ENCODE data around the gene HMGN4.

The HMGN4 gene

DNA sequence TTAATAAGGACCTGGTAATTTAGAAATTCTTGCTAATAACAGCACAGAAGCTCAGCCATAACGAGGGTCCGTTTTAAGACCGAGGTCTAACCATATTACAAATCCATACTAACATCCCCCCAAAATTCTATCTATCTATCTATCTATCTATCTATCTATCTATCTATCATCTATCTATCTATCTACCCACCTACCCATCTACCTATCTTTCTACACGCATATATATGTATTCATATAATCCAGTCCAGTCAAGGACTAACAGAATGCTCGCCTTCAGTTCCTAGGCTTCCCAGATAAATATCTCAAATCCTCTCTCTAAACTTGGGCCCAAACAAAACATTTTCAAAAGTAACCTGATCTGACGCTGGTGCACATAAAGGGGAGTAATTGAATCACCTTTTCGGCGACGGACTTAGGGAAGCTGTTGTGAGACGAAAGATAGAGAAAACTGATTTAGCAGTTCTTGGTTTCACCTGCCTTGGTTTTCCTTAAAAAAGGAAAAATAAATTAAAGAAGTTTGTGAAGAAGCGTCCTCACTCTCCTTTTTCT, 14.5 kb downstream of the HMGN4 start:
- DNase-seq: no peak

DNA sequence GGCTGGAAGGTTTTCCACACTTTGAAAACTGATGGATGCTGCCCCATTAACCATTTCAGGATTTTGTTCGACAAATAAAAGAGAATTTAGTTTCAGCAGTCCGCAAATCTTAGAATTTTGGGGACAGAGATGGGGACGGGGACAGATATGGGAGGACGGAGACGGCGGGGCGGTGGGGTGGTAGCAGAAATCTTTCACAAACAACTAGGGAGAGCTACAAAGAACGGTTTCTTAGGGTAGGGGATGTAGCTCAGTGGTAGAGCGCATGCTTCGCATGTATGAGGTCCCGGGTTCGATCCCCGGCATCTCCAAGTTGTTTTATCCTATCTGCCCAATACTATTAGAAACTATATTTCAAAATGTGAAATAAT, 15.1 kb downstream of the HMGN4 start:
- DNase-seq: peak; percentile 74

DNA sequence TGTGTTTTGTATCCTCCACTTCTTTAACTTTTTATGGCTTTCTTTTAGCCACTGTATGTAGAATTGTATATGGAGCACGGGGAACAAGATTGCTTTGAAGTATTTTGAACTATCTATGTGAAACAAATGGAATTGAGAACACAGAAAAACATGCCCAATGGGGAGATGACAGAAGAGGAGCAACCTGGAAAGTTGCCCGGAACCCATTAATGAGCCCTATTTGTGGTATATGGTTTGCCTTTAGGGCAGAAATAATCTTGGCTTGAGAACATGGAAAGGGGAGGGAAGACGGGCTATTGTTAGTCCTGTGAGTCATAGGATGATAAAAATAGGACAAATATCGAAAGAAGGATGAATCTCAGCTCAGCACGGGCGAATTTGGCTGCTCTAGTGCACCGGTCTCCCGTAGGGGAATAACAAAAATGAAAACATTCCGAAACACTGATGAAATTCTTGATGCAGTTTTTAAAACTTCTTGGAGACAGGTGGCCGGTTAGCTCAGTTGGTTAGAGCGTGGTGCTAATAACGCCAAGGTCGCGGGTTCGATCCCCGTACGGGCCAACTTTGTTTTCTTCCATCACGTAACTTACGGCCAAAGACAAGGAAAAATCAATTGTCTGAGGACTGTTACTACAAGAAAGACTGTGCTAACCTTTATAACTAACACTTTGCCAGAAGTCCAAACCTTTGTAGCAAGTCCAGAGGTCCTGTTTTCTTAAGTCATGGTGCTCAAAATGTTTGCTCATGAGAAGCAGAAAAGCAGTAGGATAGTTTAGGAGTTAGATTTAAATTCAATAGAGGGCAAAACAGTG, 15.7 kb downstream of the HMGN4 start:
- DNase-seq: peak; percentile 93

DNA sequence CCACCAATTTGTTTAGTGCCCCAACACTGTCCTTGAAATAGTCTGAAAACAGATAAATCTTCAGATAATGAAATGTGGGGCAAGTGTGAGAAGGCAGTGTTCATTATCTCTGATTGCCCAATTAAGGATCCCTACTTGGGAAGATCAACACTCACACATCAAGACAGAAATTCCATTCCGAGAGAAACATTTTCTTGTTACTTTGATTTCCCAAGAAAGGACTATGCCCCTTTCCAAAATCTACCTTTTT, 16.2 kb downstream of the HMGN4 start:
- DNase-seq: no peak

DNA sequence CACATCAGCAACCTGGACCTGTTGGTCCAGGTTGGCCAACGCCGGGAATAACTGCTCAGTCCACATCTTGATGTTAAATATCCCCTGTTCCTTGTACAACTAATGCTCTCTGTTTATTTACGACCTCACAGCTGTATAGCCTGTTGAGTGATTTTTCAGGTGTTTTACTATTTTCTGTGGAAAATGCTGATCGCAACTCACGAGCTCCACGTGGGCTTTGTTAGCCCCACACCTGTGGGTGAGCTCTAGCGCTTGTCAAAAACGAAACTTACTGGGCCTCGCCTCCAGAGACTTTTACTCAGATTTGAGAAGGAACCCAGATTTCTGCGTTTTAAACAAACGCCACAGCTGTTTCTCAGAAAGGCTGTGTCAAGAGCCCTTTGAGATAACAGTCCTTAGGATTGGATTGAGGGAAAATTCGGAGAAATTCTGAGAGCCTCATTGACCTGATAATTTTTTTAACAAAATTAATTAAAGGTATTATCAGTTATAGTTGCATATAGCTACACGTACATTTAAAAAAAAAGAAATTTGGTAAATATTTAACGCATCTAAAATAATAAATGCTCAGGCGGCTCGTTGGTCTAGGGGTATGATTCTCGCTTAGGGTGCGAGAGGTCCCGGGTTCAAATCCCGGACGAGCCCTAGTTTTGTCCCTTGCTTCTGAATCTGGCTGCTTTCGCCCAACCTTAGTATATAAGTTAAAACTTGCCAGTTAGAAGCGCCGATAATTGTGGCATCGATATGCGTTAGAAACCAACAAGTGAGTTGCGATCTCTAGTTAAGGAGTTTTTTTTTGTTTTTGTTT, 16.7 kb downstream of the HMGN4 start:
- peak; percentile 80 for DNase-seq

DNA sequence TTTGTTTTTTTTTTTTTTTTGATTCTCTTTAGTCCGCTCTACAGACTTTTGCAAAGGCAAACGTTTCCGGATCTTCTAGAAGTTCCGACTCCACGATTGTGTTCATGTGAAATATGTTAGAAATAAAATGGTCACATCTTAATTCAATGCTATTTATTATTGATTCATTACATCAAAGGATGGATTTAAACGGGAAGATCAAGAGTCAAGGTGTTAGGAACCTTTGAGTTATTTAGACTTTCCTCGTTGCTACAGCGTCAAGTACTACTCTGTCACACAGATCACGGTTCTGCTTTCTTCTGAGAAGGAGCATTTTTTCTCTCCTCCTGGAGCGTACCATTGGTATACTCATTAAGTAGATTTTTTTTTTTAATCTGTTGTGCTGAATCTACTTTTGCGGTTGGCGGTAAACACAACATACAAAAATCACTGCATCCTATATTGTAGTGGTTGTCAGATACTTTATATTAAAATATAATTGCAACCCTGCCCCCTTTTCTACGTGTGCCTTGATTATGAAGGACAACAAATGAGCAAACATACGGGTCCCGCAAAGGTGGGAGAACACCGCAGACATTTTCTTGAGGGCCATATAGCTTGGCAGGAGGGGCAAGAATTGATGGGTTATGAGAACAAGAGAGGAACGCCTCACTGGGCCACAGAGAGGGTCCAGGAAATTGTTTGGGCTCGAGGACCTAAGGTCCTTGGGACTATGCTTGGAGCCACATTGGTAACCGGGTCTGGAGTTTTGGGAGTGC, 17.5 kb downstream of the HMGN4 start:
- DNase-seq: peak; percentile 40

DNA sequence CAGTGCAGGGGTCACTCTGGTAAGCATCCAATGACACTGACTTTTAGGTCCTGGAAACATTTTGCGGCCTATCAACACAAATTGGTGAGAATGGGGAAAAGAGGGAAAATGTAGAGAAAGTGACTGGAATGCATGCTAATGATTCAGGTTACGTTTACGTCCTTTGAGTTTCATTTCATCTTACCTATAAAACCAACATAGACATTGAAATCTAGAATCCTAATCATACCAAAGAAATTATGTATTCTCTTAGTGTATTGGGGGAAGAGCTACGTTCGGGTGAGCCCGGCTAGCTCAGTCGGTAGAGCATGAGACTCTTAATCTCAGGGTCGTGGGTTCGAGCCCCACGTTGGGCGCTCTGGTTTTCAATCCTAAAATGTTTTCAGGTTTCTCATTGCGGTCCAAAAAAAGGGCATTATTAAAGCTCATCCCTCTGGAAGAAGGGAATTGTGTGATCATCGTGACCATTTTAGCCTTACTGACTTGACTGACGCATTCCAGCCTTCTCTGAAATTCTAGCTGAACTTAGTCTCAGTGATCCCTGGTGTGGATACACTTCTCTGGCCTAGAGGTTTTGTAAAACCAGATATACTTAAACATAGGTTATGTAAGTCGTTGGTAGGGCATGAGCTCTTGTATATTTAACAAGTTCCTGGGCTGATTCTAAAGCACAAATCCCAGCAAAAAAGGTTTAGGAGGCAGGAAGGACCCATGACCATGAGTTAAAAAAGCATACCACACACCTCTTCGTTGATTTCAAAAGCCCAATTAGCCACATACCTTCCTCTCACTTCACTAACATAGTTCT, 18.3 kb downstream of the HMGN4 start:
- DNase-seq: peak; percentile 96

DNA sequence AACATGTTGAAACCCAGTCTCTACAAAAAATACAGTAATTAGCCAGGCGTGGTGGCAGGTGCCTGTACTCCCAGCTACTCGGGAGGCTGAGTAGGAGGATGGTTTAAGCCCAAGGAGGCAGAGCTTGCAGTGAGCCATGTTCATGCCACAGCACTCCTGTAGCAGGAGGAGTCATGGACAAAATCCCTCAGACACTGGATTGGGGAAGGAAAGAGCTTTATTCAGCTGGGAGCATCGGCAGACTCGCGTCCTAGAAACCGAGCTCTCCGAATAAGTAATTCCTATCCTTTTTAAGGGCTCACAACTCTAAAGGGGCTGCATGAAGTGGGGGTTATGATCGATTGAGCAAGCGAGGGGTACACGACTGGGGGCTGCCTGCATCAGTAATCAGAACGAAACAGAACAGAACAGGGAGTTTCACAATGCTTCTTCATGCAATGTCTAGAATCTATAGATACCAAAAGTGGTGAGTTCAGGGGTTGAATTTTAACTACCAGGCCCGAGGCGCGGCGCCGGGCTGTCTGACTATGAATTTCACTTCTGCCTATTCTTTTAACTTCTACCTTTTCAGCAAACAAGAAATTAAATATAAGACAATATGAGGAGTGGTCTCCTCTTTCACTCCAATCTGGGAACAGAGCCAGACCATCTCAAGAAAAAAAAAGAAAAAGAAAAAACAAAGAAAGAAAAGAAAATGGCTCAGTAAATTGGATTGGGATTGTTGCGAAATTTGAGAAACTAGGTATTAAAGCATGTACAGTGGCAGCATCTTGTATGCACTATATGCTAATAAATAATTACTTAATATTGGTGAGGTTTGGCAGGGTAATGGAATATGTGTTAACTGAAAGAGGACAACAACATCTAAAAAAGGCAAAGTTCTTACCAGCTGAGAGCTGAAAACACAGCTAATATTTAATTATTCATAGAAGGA, 23.6 kb downstream of the HMGN4 start:
- no peak for DNase-seq

DNA sequence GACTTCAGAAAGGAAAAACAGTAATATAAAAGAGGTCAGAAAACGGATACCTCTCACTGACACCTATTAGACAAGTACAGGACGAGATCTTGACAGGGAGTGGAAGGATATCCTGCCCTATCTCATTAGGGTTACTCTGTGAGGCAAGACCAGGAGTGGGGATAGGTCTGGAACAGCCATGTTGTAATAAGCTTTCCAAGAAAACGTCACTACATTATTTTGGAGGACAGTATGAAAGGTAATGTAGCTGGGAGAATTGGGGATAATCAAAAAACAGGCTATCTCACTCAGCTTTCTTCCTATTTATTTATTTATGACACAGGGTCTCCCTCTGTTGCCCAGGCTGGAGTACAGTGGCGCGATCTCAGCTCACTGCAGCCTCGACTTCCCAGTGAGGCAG, 25.3 kb downstream of the HMGN4 start:
- DNase-seq: no peak

DNA sequence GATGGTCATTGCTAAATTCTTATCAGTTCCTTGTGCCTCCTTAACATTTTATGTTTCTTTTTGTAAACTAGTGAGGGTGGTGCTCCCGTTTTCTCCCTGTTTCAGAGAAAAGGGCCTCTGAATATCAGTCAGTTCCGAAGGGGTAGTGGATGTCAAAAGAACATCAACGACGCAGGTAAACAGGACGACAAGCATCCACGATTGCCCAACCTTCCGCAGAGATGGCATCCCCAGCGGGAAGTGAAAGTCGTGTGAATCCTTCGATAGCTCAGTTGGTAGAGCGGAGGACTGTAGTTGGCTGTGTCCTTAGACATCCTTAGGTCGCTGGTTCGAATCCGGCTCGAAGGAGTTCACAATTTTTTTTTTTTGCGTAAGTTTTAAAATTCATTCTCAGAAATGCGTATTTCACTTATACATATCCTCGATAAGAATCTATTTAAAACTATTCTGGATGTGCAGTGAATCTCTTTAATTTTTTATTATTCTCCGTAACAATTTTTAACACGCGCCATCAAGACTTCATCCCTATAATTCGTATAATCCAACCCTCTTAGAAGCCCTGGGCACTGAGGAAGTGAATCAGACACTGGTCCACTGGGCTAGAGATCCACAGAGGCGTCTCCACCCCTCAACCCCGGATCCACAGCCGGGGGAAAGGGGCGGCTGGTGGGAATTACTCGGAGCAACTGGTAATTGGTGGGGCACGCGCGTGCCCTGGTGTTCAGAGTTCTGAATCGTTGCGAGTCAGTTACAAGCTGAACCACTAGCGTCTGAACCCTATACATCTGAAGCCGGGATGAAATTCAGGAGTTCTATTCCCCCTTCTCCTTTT, 30.7 kb downstream of the HMGN4 start:
- peak; percentile 90 for DNase-seq

DNA sequence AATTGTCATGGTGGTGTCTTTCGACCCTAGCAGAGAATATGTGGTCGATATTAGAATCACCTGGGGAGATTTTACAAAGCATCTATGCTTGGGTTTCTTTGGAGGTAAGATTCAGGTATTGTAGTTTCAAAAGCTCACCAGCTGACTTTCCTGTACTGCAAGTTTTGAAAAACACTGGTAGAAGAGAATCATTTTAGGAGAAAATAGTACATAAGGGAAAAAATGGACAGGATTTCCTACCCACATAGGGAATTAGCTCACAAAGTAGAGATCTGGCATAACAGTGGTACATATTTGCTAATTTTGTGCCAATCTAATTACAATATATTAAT, 31.2 kb downstream of the HMGN4 start:
- DNase-seq: no peak

DNA sequence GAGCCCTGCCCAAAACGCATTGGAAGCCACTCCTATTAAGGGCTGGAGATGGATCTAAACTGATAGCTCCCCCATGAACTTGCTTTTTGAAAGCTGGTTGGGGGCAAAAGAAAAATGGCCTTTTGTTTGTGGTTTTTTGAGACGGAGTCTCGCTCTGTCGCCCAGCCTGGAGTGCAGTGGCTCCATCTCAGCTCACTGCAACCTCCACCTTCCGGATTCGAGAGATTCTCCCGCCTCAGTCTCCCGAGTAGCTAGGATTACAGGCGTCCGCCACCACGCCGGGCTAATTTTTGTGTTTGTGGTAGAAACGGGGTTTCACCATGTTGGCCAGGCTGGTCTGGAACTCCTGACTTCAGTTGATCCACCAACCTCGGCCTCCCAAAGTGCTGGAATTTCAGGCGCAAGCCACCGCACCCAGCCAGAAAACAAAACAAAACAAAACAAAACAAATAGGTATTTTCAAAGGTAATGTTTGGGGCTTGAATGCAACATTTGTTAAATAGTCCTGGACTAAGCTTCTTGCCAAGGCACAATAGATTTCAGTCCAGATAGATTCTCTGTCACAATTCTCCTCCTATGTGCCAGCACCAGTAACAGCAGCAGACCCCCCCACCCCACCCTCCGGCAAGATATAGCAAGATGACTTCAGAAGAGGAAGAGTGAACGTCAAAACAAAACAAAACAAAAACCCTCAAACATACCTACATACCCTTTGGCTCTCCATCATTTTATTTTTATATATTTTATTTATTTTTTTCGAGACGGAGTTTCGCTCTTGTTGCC, 32.1 kb downstream of the HMGN4 start:
- DNase-seq: no peak

DNA sequence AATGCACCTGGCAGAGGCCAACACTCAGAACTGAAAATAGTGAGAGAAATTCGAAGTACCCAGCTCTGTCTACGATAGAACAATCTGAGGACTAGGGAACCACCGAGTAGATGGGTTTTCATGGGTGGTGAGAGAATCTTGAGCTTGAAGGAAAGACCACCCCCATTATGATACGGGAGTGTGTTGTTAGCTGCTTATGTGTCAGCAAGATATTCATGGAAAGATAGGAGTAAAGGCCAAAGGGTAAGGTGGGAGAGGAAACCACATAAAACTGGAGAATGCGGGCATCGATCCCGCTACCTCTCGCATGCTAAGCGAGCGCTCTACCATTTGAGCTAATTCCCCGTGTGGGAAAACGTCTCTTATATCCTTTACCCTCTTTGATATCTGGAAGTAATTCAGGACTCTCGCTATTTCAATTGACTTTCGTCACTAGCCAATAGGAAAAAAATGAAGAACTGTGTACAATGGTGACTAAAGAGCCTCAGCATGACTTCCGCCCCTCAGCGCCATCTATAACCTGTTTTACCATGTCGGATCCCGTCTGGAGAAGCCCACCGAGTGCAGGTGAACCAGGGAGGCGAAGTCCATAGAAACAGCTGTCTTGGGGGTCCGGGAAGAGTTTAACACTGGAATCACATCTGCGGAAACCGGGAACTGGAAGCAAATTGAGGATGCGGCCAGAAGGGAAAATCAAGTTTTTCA, 33.6 kb downstream of the HMGN4 start:
- DNase-seq: peak; percentile 92

DNA sequence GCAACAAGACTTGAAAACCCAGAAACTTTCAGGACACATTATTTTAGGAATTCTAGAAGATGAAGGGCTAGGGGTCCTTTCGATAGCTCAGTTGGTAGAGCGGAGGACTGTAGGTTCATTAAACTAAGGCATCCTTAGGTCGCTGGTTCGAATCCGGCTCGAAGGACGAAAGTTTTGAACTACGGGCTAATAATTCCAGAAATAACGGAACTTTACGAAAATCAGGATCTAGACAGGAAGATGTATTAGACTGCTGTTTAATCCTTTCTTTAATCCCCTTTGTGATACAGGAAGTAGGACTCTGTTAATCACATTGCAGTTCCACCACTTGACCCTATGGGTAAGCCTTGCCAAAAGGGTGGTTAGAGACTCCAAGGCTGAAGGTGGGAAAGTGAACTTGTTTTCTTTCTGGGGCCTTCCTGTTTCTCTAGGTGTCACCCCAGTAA, 37.4 kb downstream of the HMGN4 start:
- peak; percentile 56 for DNase-seq

DNA sequence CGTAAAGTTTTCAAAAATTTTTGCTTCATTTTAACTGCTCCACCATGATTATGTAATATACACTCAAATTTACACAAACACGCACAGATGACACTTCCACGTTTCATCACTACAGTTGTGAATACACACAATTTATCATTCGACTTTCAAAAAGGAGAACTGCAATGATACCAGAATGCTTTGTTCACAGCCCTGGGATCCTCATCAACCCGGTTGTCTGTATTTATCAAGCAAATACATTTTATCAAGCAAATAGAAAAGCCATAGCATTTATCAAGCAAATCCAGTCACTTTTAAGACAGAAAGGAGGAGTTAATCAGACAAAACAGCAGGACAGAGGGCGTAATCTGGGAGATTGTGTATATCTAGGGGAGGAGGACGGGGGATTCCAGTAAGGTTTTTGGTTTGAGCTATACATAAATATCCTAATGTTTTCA, 38.3 kb downstream of the HMGN4 start:
- DNase-seq: no peak

DNA sequence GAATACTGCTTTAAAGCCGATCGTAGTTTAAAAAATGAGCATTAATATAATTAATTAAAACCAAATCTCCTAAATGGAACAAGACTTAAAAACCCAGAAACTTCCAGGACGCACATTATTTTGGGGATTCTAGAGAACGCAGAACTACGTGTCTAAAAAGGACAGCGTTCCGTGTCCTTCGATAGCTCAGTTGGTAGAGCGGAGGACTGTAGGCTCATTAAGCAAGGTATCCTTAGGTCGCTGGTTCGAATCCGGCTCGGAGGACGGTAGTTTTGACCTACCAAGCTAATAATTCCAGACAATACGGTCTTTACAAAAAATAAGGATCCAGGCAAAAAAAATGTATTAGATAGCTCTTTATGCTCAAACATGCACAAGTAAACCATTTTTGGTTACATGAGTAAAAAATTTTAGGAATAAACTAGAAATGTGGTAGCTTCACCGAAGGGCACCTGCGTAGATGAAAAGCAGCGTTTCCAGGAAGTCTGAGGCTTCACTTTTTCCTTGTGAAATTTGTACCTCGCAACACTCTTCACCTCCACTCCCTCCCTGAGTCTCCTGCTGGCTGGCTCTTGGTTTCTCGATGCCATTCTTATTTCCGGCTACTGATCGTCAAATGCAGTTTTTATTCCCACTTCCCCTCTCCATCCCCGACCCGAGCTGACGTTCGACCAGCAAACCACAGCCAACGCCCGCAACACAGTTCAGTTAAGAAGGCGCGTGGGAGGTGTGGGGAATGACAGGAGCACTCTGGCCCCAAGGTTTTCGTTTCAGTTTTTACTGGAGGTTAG, 39.0 kb downstream of the HMGN4 start:
- DNase-seq: peak; percentile 77

DNA sequence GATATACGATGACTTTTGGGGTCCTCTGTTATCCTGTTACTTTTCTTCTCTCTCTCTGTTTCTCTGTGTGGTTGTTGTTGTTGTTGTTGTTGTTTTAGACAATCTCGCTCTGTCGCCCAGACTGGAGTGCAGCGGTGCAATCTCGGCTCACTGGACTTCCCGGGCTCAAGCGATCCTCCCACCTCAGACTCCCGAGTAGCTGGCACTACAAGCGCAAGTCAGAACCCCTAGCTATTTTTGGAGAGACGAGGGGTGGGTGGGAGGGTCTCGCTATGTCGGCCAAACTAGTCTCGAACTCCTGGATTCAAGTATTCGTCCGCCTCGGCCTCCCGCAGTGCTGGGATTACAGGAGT, 39.5 kb downstream of the HMGN4 start:
- no peak for DNase-seq

DNA sequence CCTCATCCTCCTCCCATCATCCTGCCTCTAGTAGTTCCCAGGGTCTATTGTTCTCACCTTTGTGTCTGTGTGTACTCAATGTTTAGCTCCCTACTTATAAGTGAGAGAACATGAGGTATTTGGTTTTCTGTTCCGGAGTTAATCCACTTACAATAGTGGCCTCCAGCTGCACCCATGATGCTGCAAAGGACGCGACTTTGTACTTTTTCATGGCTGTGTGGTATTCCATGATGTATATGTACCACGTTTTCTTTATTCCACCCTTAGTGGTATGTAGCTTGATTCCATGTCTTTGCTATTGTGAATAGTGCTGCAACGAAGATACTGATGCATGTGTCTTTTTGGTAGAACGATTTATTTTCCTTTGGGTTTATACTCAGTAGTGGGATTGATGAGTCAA, 40.1 kb downstream of the HMGN4 start:
- no peak for DNase-seq

Measured in fibroblast of skin of right quadriceps (primary cell).